CD14-positive monocyte (primary cell): Measurements from ENCODE around the gene CPT1C. TPM values are rescaled to one million over a fixed set of nuclear protein-coding genes. Genes with fewer than 3 reads are reported as not detected.

Source experiments
- DNase-seq, 3 donors: peaks; one replicate each; pipeline ENCODE4 v3.0.0-alpha.2; 2011 to 2022
- H2AFZ ChIP-seq: 2 replicates; pipeline ENCODE4 v1.6.0; 2012; ENCODE audit warnings: mild to moderate bottlenecking, low read depth, low read length, inconsistent platforms; ENCODE audit not compliant: insufficient read depth, poor library complexity, severe bottlenecking
- H3K27ac ChIP-seq, 2 donors: 1 replicate in 1 of 2; 2 replicates in 1 of 2; pipeline ENCODE4 v1.5.1; 2012 to 2013; ENCODE audit warnings: low read length in 2 of 2, control low read depth in 1 of 2, inconsistent platforms in 1 of 2, low read depth in 1 of 2, mild to moderate bottlenecking in 1 of 2
- H3K27me3 ChIP-seq, 2 donors: one replicate each; pipeline versions ENCODE4 v1.6.0 to v1.6.1; 2011 to 2013; ENCODE audit warnings: low read length in 2 of 2; ENCODE audit not compliant: control insufficient read depth in 2 of 2, insufficient read depth in 2 of 2
- H3K36me3 ChIP-seq, 2 donors: replicated peaks in 1 of 2; 1 replicate in 1 of 2; 2 replicates in 1 of 2; pipeline versions ENCODE4 v1.5.1 to v1.6.1; 2012 to 2013; ENCODE audit warnings: low read length in 2 of 2, control low read depth in 1 of 2, inconsistent platforms in 1 of 2, mild to moderate bottlenecking in 1 of 2; ENCODE audit not compliant: insufficient read depth in 2 of 2, control insufficient read depth in 1 of 2
- H3K4me1 ChIP-seq, 2 donors: 1 replicate in 1 of 2; 2 replicates in 1 of 2; pipeline versions ENCODE4 v1.5.1 to v1.6.1; 2012 to 2013; ENCODE audit warnings: low read length in 2 of 2, control low read depth in 1 of 2, inconsistent platforms in 1 of 2, mild to moderate bottlenecking in 1 of 2, moderate library complexity in 1 of 2; ENCODE audit not compliant: insufficient read depth in 2 of 2, control insufficient read depth in 1 of 2
- H3K4me2 ChIP-seq: replicated peaks from 2 replicates; pipeline ENCODE3; 2012; ENCODE audit warnings: low read length, moderate library complexity, mild to moderate bottlenecking; ENCODE audit not compliant: poor library complexity, severe bottlenecking; ENCODE audit errors: extremely low read depth
- H3K4me3 ChIP-seq, 3 experiments: fragments of 200-600 bp in 1 of 3; sonication (generic) in 1 of 3; replicated peaks in 1 of 3; 1 replicate in 2 of 3; 2 replicates in 1 of 3; pipeline ENCODE4 v1.5.1; 2011 to 2013; ENCODE audit warnings: low read length in 3 of 3, mild to moderate bottlenecking in 3 of 3, control low read depth in 2 of 3, low read depth in 2 of 3, inconsistent platforms in 1 of 3, moderate library complexity in 1 of 3
- H3K79me2 ChIP-seq: 2 replicates; pipeline ENCODE4 v1.6.0; 2012; ENCODE audit warnings: mild to moderate bottlenecking, control low read depth, inconsistent platforms, low read length, moderate library complexity; ENCODE audit not compliant: insufficient read depth
- H3K9ac ChIP-seq: 2 replicates; pipeline ENCODE4 v1.6.0; 2017; ENCODE audit warnings: low read length, mild to moderate bottlenecking; ENCODE audit not compliant: insufficient read depth, poor library complexity, severe bottlenecking
- H3K9me3 ChIP-seq, 2 donors: replicated peaks in 1 of 2; 1 replicate in 1 of 2; 2 replicates in 1 of 2; pipeline versions ENCODE4 v1.5.1 to v1.6.1; 2012 to 2013; ENCODE audit warnings: low read length in 2 of 2, control low read depth in 1 of 2; ENCODE audit not compliant: control insufficient read depth in 1 of 2, insufficient read depth in 1 of 2
- H4K20me1 ChIP-seq: 2 replicates; pipeline ENCODE4 v1.6.0; 2012; ENCODE audit warnings: mild to moderate bottlenecking, low read length, control low read depth, moderate library complexity; ENCODE audit not compliant: insufficient read depth
- H3K27ac Mint-ChIP-seq, 7 donors: one replicate each; pipeline ENCODE4 v1.8.0; 2020; ENCODE audit warnings: mild to moderate bottlenecking in 7 of 7, mixed read lengths in 7 of 7, moderate library complexity in 6 of 7, inconsistent platforms in 2 of 7
- H3K27me3 Mint-ChIP-seq, 3 donors: one replicate each; pipeline ENCODE4 v1.8.0; 2021 to 2022; ENCODE audit warnings: low read depth in 3 of 3, mild to moderate bottlenecking in 3 of 3, mixed read lengths in 3 of 3, moderate library complexity in 3 of 3, inconsistent platforms in 1 of 3
- H3K36me3 Mint-ChIP-seq, 2 donors: one replicate each; pipeline ENCODE4 v1.8.0; 2020; ENCODE audit warnings: mixed read lengths in 2 of 2, inconsistent platforms in 1 of 2, mild to moderate bottlenecking in 1 of 2
- H3K4me1 Mint-ChIP-seq: one replicate; pipeline ENCODE4 v1.8.0; 2020; ENCODE audit warnings: mild to moderate bottlenecking, mixed read lengths
- H3K4me3 Mint-ChIP-seq, 2 donors: one replicate each; pipeline ENCODE4 v1.8.0; 2020; ENCODE audit warnings: mild to moderate bottlenecking in 2 of 2, mixed read lengths in 2 of 2, moderate library complexity in 1 of 2
- H3K9me3 Mint-ChIP-seq, 7 donors: one replicate each; pipeline ENCODE4 v1.8.0; 2020 to 2022; ENCODE audit warnings: mixed read lengths in 7 of 7, mild to moderate bottlenecking in 6 of 7, moderate library complexity in 6 of 7, inconsistent platforms in 2 of 7
- CTCF ChIP-seq: fragments of 200-600 bp; IDR thresholded peaks from one replicate; pipeline ENCODE4 v1.8.0; 2022; ENCODE audit warnings: antibody characterized with exemption, mild to moderate bottlenecking
- WGBS: methylation state at CpG from one replicate; pipeline ENCODE4 v1.1.5; 2013; ENCODE audit warnings: missing lambda C conversion rate; ENCODE audit not compliant: insufficient coverage; 5-methylcytosine and 5-hydroxymethylcytosine counted together
- intact Hi-C, 2 donors: fragments of 100-400 bp; cut with micrococcal nuclease; formaldehyde crosslinking; loops; one replicate each; pipeline versions ENCODE4 v1.15.0 to v1.15.1; 2023
- polyA plus RNA-seq, 3 donors: library from polyadenylated mRNA; depleted of rRNA in 1 of 3; unstranded in 2 of 3; stranded (reverse) in 1 of 3; fragments of 300-500 nt in 2 of 3; fragments of >200 nt in 1 of 3; fragmentation: Illumina TruSeq in 2 of 3; gene quantifications; 1 replicate in 2 of 3; 2 replicates in 1 of 3; pipeline ENCODE4 v1.2.3, GENCODE V29; 2012 to 2021

CPT1C gene
- polyA plus RNA-seq, 3 donors, result not detected

DNA sequence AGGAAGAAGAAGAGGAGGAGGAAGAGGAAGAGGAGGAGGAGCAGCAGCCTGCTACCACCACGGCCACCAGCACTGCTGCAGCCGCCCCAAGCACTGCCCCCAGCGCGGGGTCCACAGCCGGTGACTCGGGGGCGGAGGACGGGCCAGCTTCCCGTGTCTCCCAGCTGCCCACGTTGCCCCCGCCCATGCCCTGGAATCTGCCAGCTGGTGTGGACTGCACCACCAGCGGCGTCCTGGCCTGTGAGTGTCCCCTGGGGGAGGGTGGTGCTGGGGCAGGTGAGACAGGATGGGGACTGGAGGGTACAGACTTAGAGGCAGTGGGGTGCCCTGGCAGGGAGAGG, 37.5 kb upstream of the CPT1C start:
- Histone ChIP-seq H3K4me1 (no peaks in the 10 kb centered on the region), H3K9ac (no peak overlapping the region), H3K27me3 (no peaks in the 10 kb centered on the region), H2AFZ (no peak overlapping the region), H4K20me1 (peaks cover 37% of the 10 kb centered on the region), H3K4me2 (no peak overlapping the region), H3K9me3 (no peaks in the 10 kb centered on the region), H3K27ac (no peak overlapping the region), H3K4me3 (no peak overlapping the region), H3K36me3 (peaks cover 78 to 91% of the 10 kb centered on the region in 2 donors), H3K79me2 (peaks cover 8% of the 10 kb centered on the region)
- 95% methylated on average over 11 of the region's 13 CpGs for WGBS
- peak overlapping the region in 1 of 7 donors; percentile 35 for H3K27ac Mint-ChIP-seq
- peaks cover 0 to 3% (median 0%) of the 10 kb centered on the region in 3 donors for H3K27me3 Mint-ChIP-seq
- no peak for DNase-seq
- no peak for TF ChIP-seq CTCF
- peaks cover 0 to 4% (median 0%) of the 10 kb centered on the region in 7 donors for H3K9me3 Mint-ChIP-seq
- no peak overlapping the region for H3K4me3 Mint-ChIP-seq
- H3K4me1 Mint-ChIP-seq, result no peaks in the 10 kb centered on the region
- intact Hi-C loops, result no loop called here
- H3K36me3 Mint-ChIP-seq, result peaks cover 68 to 88% of the 10 kb centered on the region in 2 donors

GRCh38 chr19:49654581-49654980, 36.3 kb upstream of the CPT1C start:
- Mint-ChIP-seq H3K9me3 (peaks cover 0 to 4% (median 0%) of the 10 kb centered on the region in 7 donors), H3K27ac (no peak overlapping the region), H3K4me3 (no peak overlapping the region), H3K4me1 (no peaks in the 10 kb centered on the region), H3K27me3 (peaks cover 0 to 3% (median 0%) of the 10 kb centered on the region in 3 donors), H3K36me3 (peaks cover 65 to 88% of the 10 kb centered on the region in 2 donors)
- no peak for DNase-seq
- H3K27me3 ChIP-seq, result no peaks in the 10 kb centered on the region
- H3K9me3 ChIP-seq, result no peaks in the 10 kb centered on the region
- peaks cover 81 to 91% of the 10 kb centered on the region in 2 donors for H3K36me3 ChIP-seq
- peaks cover 38% of the 10 kb centered on the region for H4K20me1 ChIP-seq
- no peak for TF ChIP-seq CTCF
- no peak overlapping the region for H3K27ac ChIP-seq
- H3K4me1 ChIP-seq, result no peaks in the 10 kb centered on the region
- 91% methylated on average over 6 of the region's 10 CpGs for WGBS
- H3K4me2 ChIP-seq, result no peak overlapping the region
- intact Hi-C loops, result no loop called here
- no peak overlapping the region for H2AFZ ChIP-seq
- peaks cover 3% of the 10 kb centered on the region for H3K79me2 ChIP-seq
- H3K9ac ChIP-seq, result no peak overlapping the region
- H3K4me3 ChIP-seq, result no peak overlapping the region
